SK-N-SH (cell line): ENCODE results near the gene ZNF627. TPM values are rescaled to one million over a fixed set of nuclear protein-coding genes. Genes with fewer than 3 reads are reported as not detected.
"Not testable (repeated sequence)": the region's sequence is repeated elsewhere in the genome, so short reads cannot be mapped to it uniquely, and the experiment has no call there.

ENCODE experiments used
- CTCF ChIA-PET: fragments of 300-600, 350-600 bp; formaldehyde crosslinking; extraction: SDS; loops from one replicate; lab custom pipeline; 2021; lab: Yijun Ruan, JAX
- POLR2A ChIA-PET: fragments of 350-600 bp; sonication (Branson Sonifier 250); formaldehyde crosslinking; extraction: SDS; loops from one replicate; lab custom pipeline; 2020; ENCODE audit warnings: antibody characterized with exemption, inconsistent platforms; lab: Yijun Ruan, JAX
- DNase-seq: peaks from one replicate; pipeline ENCODE4 v3.0.0; 2012
- H2AFZ ChIP-seq: fragments of 200-600 bp; sonication (generic); 2 replicates; pipeline ENCODE4 v1.8.1; 2016; ENCODE audit warnings: antibody characterized with exemption, mild to moderate bottlenecking, low read depth
- H3F3A ChIP-seq: fragments of 200-600 bp; sonication (generic); replicated peaks from 2 replicates; pipeline ENCODE3; 2016; ENCODE audit warnings: antibody characterized with exemption, mild to moderate bottlenecking; ENCODE audit not compliant: insufficient read depth
- H3K27ac ChIP-seq, 2 experiments: fragments of 200-500 bp in 1 of 2; fragments of 200-600 bp in 1 of 2; sonication (Bioruptor generic) in 1 of 2; sonication (generic), shearing (Covaris generic) in 1 of 2; 2 replicates each; pipeline versions ENCODE4 v1.5.1 to v1.6.1; 2014 to 2016; ENCODE audit warnings: low read depth in 2 of 2, inconsistent platforms in 1 of 2, low read length in 1 of 2, mild to moderate bottlenecking in 1 of 2, mixed read lengths in 1 of 2
- H3K27me3 ChIP-seq: fragments of 200-600 bp; sonication (generic), shearing (Covaris generic); 2 replicates; pipeline ENCODE4 v1.6.1; 2016; ENCODE audit warnings: mixed run types; ENCODE audit not compliant: insufficient read depth
- H3K36me3 ChIP-seq, 2 experiments: fragments of 200-500 bp in 1 of 2; fragments of 200-600 bp in 1 of 2; sonication (Bioruptor generic) in 1 of 2; sonication (generic) in 1 of 2; replicated peaks in 1 of 2; 2 replicates each; pipeline versions ENCODE3 to v1.5.1; 2014 to 2016; ENCODE audit warnings: low read length in 1 of 2, mild to moderate bottlenecking in 1 of 2; ENCODE audit not compliant: insufficient read depth in 2 of 2, control insufficient read depth in 1 of 2
- H3K4me1 ChIP-seq, 2 experiments: fragments of 200-500 bp in 1 of 2; fragments of 200-600 bp in 1 of 2; sonication (Bioruptor generic) in 1 of 2; sonication (generic), shearing (Covaris generic) in 1 of 2; 2 replicates each; pipeline versions ENCODE4 v1.5.1 to v1.6.1; 2014 to 2016; ENCODE audit warnings: low read depth in 1 of 2, low read length in 1 of 2, mixed run types in 1 of 2; ENCODE audit not compliant: insufficient read depth in 2 of 2, control insufficient read depth in 1 of 2
- H3K4me2 ChIP-seq: fragments of 200-600 bp; sonication (generic), shearing (Covaris generic); 2 replicates; pipeline ENCODE4 v1.6.1; 2017; ENCODE audit warnings: mixed run types
- H3K4me3 ChIP-seq, 2 experiments: fragments of 200-500 bp in 1 of 2; fragments of 200-600 bp in 1 of 2; sonication (Bioruptor generic) in 1 of 2; sonication (generic), shearing (Covaris generic) in 1 of 2; 2 replicates each; pipeline versions ENCODE4 v1.5.1 to v1.8.1; 2014 to 2016; ENCODE audit warnings: low read depth in 2 of 2, inconsistent platforms in 1 of 2, low read length in 1 of 2, mild to moderate bottlenecking in 1 of 2, mixed read lengths in 1 of 2, moderate library complexity in 1 of 2
- H3K79me2 ChIP-seq: fragments of 200-600 bp; sonication (generic); 2 replicates; pipeline ENCODE4 v1.8.1; 2017; ENCODE audit warnings: mild to moderate bottlenecking; ENCODE audit not compliant: insufficient read depth
- H3K9ac ChIP-seq: fragments of 200-600 bp; sonication (generic); 2 replicates; pipeline ENCODE4 v1.6.1; 2017; ENCODE audit warnings: mixed run types
- H3K9me2 ChIP-seq: fragments of 200-600 bp; sonication (generic); 2 replicates; pipeline ENCODE4 v1.6.1; 2017; ENCODE audit warnings: mixed run types
- H3K9me3 ChIP-seq: fragments of 200-600 bp; sonication (generic); 2 replicates; pipeline ENCODE4 v1.6.1; 2017; ENCODE audit warnings: mixed run types, mild to moderate bottlenecking, moderate library complexity
- H4K20me1 ChIP-seq: fragments of 200-600 bp; sonication (generic); 2 replicates; pipeline ENCODE4 v1.6.1; 2017; ENCODE audit warnings: mild to moderate bottlenecking, mixed run types; ENCODE audit not compliant: insufficient read depth
- ELF1 ChIP-seq: IDR thresholded peaks from 2 replicates; pipeline ENCODE4 v1.4.0; 2012
- EP300 ChIP-seq, 2 experiments: IDR thresholded peaks; 2 replicates each; pipeline versions ENCODE4 v1.4.0 to v1.6.1; 2012; ENCODE audit warnings: borderline replicate concordance in 1 of 2, low read depth in 1 of 2, low read length in 1 of 2
- FOXJ3 ChIP-seq: sonication (generic); formaldehyde crosslinking; IDR thresholded peaks from 2 replicates; pipeline ENCODE4 v1.5.1; 2020; ENCODE audit warnings: mild to moderate bottlenecking, missing genetic modification reagents
- GABPA ChIP-seq: IDR thresholded peaks from 2 replicates; pipeline ENCODE4 v1.4.0; 2012; ENCODE audit warnings: low read depth, mild to moderate bottlenecking
- MEF2A ChIP-seq: IDR thresholded peaks from 2 replicates; pipeline ENCODE4 v1.4.0; 2012; ENCODE audit warnings: low read depth, borderline replicate concordance
- MXI1 ChIP-seq: IDR thresholded peaks from 2 replicates; pipeline ENCODE4 v1.6.1; 2012; ENCODE audit warnings: mild to moderate bottlenecking, low read depth, low read length, improper control_type of control experiment
- NFIC ChIP-seq: IDR thresholded peaks from 2 replicates; pipeline ENCODE4 v1.4.0; 2012; ENCODE audit warnings: borderline replicate concordance
- POLR2AphosphoS5 ChIP-seq: IDR thresholded peaks from 2 replicates; pipeline ENCODE4 v1.6.1; 2012; ENCODE audit warnings: low read depth, low read length
- RAD21 ChIP-seq: IDR thresholded peaks from 2 replicates; pipeline ENCODE4 v1.6.1; 2012; ENCODE audit warnings: mild to moderate bottlenecking, low read length
- RCOR1 ChIP-seq: fragments of 150-350 bp; IDR thresholded peaks from 2 replicates; pipeline ENCODE4 v1.6.1; 2017; ENCODE audit warnings: antibody characterized with exemption, low read length
- SMC3 ChIP-seq: IDR thresholded peaks from 2 replicates; pipeline ENCODE4 v1.6.1; 2012; ENCODE audit warnings: low read depth, low read length, improper control_type of control experiment
- TEAD4 ChIP-seq: IDR thresholded peaks from 2 replicates; pipeline ENCODE4 v1.4.0; 2012; ENCODE audit warnings: mild to moderate bottlenecking, borderline replicate concordance; ENCODE audit not compliant: insufficient read depth
- YY1 ChIP-seq: IDR thresholded peaks from 2 replicates; pipeline ENCODE4 v1.4.0; 2012; ENCODE audit warnings: low read depth, mild to moderate bottlenecking
- WGBS: methylation state at CpG from one replicate; pipeline ENCODE4 v1.1.6; 2017; ENCODE audit warnings: low lambda C conversion rate; 5-methylcytosine and 5-hydroxymethylcytosine counted together
- polyA plus RNA-seq, 3 experiments: library from polyadenylated mRNA; depleted of rRNA; stranded (reverse); fragments of >200 nt; gene quantifications; 2 replicates each; pipeline ENCODE4 v1.2.3, GENCODE V29; 2012
- TF ChIP-seq, protein P1 (sequence below): IDR thresholded peaks from 2 replicates; pipeline ENCODE4 v1.4.0; 2012; ENCODE audit warnings: low read depth, borderline replicate concordance
- TF ChIP-seq, protein P2 (sequence below): fragments of 200-600 bp; sonication (generic); IDR thresholded peaks from 2 replicates; pipeline ENCODE4 v1.6.1; 2017; ENCODE audit warnings: antibody characterized with exemption, mild to moderate bottlenecking, moderate library complexity

Gene ZNF627
- polyA plus RNA-seq, 1 of the 3 experiments (the other 2 are of a cell fraction) = 5.8 TPM

DNA sequence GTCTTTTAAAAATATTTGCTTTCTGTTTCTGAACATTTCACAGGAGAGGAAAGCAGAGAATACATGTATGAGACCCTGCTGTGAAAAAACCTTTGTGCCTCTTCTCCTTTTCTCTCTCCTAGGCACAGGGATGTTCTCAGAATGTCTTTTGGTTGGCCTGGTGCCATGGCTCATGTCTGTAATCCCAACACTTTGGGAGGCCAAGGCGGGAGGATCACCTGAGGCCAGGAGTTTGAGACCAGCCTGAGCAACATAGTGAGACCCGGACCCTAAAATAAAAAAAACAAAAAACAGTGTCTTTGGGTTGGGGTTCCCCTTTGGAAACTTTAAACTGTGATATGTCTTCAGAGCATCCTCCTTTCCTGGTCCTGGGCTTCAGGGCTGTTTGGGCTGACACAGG lies 1.5 kb downstream of the ZNF627 start:
- H3K9me3 ChIP-seq = no peaks in the 10 kb centered on the region
- H3K4me2 ChIP-seq = peak overlapping the region; percentile 90
- no peaks in the 10 kb centered on the region for H3F3A ChIP-seq
- peaks cover 37% of the 10 kb centered on the region for H4K20me1 ChIP-seq
- POLR2A ChIA-PET = no interaction called here
- no peak overlapping the region for H3K27ac ChIP-seq
- no peaks in the 10 kb centered on the region for H3K9me2 ChIP-seq
- no peak overlapping the region for H2AFZ ChIP-seq
- H3K79me2 ChIP-seq = peaks cover 65% of the 10 kb centered on the region
- H3K9ac ChIP-seq = peak overlapping the region; percentile 99; the same call in 1 of the 2 replicates
- 97% methylated on average over 2 of the region's 2 CpGs for whole genome bisulfite sequencing
- CTCF ChIA-PET = no interaction called here
- H3K4me3 ChIP-seq = peak overlapping the region; percentile 70 to 96; a peak in 3 of 4 replicates
- peaks cover 0 to 5% of the 10 kb centered on the region in 2 experiments; a peak in 2 of 4 replicates for H3K4me1 ChIP-seq
- DNase-seq = no peak
- H3K36me3 ChIP-seq = peaks cover 0 to 40% of the 10 kb centered on the region in 2 experiments
- TF ChIP-seq SMC3 = no peak
- TF ChIP-seq GABPA = no peak
- TF ChIP-seq RCOR1 = no peak
- TF ChIP-seq NFIC = no peak
- no peak for TF ChIP-seq FOXJ3
- TF ChIP-seq TEAD4 = no peak
- TF ChIP-seq MEF2A = no peak
- TF ChIP-seq YY1 = no peak
- TF ChIP-seq ELF1 = no peak
- TF ChIP-seq RAD21 = no peak
- no peaks in the 10 kb centered on the region for H3K27me3 ChIP-seq

DNA sequence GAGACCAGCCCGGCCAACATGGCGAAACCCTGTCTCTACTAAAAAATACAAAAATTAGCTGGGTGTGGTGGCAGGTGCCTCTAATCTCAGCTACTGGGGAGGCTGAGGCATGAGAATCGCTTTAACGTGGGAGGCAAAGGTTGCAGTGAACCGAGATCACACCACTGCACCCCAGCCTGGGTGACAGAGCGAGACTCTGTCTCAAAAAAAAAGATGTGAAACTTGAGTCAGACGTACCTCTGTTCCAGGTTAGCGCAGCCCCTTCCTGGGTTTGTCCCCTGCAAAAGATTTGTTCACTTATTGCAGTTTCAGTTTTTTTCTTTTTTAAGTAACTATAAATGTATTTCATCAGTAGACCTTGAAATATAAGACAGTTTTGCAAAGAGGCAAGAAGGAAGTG lies 2.4 kb downstream of the ZNF627 start:
- DNase-seq, POLR2A ChIA-PET, H2AFZ ChIP-seq, H3K27me3 ChIP-seq, H3K27ac ChIP-seq, H3K4me1 ChIP-seq, H3K9me3 ChIP-seq, CTCF ChIA-PET, H3K9ac ChIP-seq, H3F3A ChIP-seq, H3K4me3 ChIP-seq, H3K4me2 ChIP-seq, H3K9me2 ChIP-seq: not testable (repeated sequence)
- H3K79me2 ChIP-seq = peaks cover 75% of the 10 kb centered on the region
- 99% methylated on average over 8 of the region's 8 CpGs for WGBS
- H4K20me1 ChIP-seq = peaks cover 44% of the 10 kb centered on the region
- H3K36me3 ChIP-seq = peaks cover 7 to 50% of the 10 kb centered on the region in 2 experiments

DNA sequence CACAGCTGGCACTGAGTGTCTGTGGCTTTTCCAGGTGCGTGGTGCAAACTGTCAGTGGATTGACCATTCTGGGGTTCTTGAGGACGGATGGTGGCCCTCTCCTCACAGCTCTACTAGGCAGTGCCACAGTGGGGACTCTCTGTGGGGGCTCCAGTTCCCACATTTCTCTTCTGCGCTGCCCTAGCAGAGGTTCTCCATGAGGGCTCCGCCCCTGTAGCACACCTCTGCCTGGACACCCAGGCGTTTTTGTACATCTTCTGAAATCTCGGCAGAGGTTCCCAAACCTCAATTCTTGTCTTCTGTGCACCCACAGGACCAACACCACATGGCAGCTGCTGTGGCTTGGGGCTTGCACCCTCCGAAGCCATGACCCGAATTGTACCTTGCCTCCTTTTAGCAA lies 9.2 kb downstream of the ZNF627 start:
- no peak overlapping the region for H3K4me2 ChIP-seq

More for the DNA sequence above, 9.2 kb downstream of the ZNF627 start:
- peaks cover 98% of the 10 kb centered on the region for H3K79me2 ChIP-seq
- POLR2A ChIA-PET = no interaction called here
- H3K9me3 ChIP-seq = no peaks in the 10 kb centered on the region
- CTCF ChIA-PET = interaction anchor here (0.7 kb wide), 1 partner anchor 14 kb away, joined by 3 read pairs; no protein-coding TSS in a partner anchor
- no peak overlapping the region; a peak in 1 of 4 replicates for H3K4me3 ChIP-seq
- DNase-seq = no peak
- H2AFZ ChIP-seq = no peak overlapping the region
- TF ChIP-seq GABPA = no peak
- TF ChIP-seq MXI1 = no peak
- no peak for TF ChIP-seq EP300 (IDR thresholded peaks at IDR 0.05; ENCODE audit: borderline replicate concordance in 1 of 2, low read depth in 1 of 2, low read length in 1 of 2)
- TF ChIP-seq, protein P1, sequence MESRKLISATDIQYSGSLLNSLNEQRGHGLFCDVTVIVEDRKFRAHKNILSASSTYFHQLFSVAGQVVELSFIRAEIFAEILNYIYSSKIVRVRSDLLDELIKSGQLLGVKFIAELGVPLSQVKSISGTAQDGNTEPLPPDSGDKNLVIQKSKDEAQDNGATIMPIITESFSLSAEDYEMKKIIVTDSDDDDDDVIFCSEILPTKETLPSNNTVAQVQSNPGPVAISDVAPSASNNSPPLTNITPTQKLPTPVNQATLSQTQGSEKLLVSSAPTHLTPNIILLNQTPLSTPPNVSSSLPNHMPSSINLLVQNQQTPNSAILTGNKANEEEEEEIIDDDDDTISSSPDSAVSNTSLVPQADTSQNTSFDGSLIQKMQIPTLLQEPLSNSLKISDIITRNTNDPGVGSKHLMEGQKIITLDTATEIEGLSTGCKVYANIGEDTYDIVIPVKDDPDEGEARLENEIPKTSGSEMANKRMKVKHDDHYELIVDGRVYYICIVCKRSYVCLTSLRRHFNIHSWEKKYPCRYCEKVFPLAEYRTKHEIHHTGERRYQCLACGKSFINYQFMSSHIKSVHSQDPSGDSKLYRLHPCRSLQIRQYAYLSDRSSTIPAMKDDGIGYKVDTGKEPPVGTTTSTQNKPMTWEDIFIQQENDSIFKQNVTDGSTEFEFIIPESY = no peak
- TF ChIP-seq, protein P2, sequence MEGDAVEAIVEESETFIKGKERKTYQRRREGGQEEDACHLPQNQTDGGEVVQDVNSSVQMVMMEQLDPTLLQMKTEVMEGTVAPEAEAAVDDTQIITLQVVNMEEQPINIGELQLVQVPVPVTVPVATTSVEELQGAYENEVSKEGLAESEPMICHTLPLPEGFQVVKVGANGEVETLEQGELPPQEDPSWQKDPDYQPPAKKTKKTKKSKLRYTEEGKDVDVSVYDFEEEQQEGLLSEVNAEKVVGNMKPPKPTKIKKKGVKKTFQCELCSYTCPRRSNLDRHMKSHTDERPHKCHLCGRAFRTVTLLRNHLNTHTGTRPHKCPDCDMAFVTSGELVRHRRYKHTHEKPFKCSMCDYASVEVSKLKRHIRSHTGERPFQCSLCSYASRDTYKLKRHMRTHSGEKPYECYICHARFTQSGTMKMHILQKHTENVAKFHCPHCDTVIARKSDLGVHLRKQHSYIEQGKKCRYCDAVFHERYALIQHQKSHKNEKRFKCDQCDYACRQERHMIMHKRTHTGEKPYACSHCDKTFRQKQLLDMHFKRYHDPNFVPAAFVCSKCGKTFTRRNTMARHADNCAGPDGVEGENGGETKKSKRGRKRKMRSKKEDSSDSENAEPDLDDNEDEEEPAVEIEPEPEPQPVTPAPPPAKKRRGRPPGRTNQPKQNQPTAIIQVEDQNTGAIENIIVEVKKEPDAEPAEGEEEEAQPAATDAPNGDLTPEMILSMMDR = no peak
- TF ChIP-seq POLR2AphosphoS5 = no peak
- H3K9me2 ChIP-seq = no peaks in the 10 kb centered on the region
- no peaks in the 10 kb centered on the region for H3K27me3 ChIP-seq
- H3K36me3 ChIP-seq = peaks cover 9 to 75% of the 10 kb centered on the region in 2 experiments
- no peak overlapping the region for H3K27ac ChIP-seq
- no peak overlapping the region for H3K9ac ChIP-seq
- H4K20me1 ChIP-seq = peaks cover 41% of the 10 kb centered on the region
- no peaks in the 10 kb centered on the region for H3K4me1 ChIP-seq
- 96% methylated on average over 5 of the region's 8 CpGs for WGBS
- H3F3A ChIP-seq = peaks cover 15% of the 10 kb centered on the region
